Measurements from ENCODE around the gene TUFT1. TPM values are rescaled to one million over a fixed set of nuclear protein-coding genes. Genes with fewer than 3 reads are reported as not detected.

Gene TUFT1
- total and polyA plus RNA-seq, 2 donors (not counting 1 experiment from before 2014, with no cell fraction given) = 0.82 to 2.2 TPM

DNA sequence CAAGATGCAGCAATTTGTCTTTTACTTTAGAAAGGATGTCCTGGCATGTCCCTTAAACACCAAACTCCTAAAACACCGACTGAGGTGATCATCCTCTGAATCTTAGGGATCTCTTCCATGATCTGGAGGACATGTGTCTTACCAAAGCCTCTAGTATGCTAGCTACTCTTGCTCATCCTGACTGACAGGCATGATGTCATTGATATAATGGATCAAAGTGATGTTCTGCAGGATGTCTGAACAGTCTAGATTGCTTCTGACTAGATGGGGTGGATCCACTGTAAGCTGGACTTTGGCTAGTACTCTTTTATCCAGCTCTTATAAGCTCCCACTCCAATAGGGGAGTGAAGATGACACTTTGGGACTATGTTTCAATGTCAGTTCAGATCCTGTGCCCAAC lies 40.2 kb upstream of the TUFT1 start:
- H3K4me1 ChIP-seq (ENCODE audit: control insufficient read depth in 2 of 2, insufficient read depth in 2 of 2, low read length in 2 of 2) = no peaks in the 10 kb centered on the region
- POLR2A ChIA-PET = interaction anchor here (0.6 kb wide), 1 partner anchor 438 kb away, joined by 3 read pairs; no protein-coding TSS in a partner anchor
- DNase-seq = no peak
- no peak for ATAC-seq (ENCODE audit: low read depth)
- H4K20me1 ChIP-seq (ENCODE audit: control insufficient read depth, insufficient read depth, low read length, poor library complexity, severe bottlenecking) = no peaks in the 10 kb centered on the region
- Mint-ChIP-seq H3K27me3 (no peaks in the 10 kb centered on the region), H3K9me3 (ENCODE audit: insufficient read depth) (no peaks in the 10 kb centered on the region), H3K4me1 (no peaks in the 10 kb centered on the region), H3K27ac (no peak overlapping the region), H3K4me3 (no peak overlapping the region)
- no peak overlapping the region for H3K9ac ChIP-seq (ENCODE audit: low read length)
- H2AFZ ChIP-seq (ENCODE audit: insufficient read depth, low read depth, low read length, poor library complexity, severe bottlenecking) = no peak overlapping the region
- no peak overlapping the region for H3K4me2 ChIP-seq (replicated peaks; ENCODE audit: low read depth, low read length, poor library complexity, severe bottlenecking)
- WGBS (ENCODE audit: insufficient coverage) = 80% methylated on average over 1 of the region's 1 CpG
- H3K9me3 ChIP-seq (ENCODE audit: control extremely low read depth in 1 of 3, control insufficient read depth in 2 of 3, insufficient read depth in 1 of 3, low read length in 2 of 3) = no peaks in the 10 kb centered on the region
- no peaks in the 10 kb centered on the region for H3K36me3 ChIP-seq (replicated peaks in 1 of 2; ENCODE audit: control extremely low read depth in 1 of 2, control insufficient read depth in 1 of 2, extremely low read depth in 1 of 2, insufficient read depth in 2 of 2, low read length in 1 of 2)
- no peak overlapping the region for H3K4me3 ChIP-seq (ENCODE audit: control extremely low read depth in 1 of 5, extremely low read depth in 1 of 5, insufficient read depth in 1 of 5, low read depth in 2 of 5, low read length in 4 of 5)
- H3K27ac ChIP-seq (ENCODE audit: low read length in 2 of 2) = no peak overlapping the region
- TF ChIP-seq EZH2 (IDR thresholded peaks at IDR 0.05; ENCODE audit: borderline replicate concordance, insufficient read depth, low read depth, low read length, poor library complexity, severe bottlenecking) = no peak
- TF ChIP-seq, protein P1, sequence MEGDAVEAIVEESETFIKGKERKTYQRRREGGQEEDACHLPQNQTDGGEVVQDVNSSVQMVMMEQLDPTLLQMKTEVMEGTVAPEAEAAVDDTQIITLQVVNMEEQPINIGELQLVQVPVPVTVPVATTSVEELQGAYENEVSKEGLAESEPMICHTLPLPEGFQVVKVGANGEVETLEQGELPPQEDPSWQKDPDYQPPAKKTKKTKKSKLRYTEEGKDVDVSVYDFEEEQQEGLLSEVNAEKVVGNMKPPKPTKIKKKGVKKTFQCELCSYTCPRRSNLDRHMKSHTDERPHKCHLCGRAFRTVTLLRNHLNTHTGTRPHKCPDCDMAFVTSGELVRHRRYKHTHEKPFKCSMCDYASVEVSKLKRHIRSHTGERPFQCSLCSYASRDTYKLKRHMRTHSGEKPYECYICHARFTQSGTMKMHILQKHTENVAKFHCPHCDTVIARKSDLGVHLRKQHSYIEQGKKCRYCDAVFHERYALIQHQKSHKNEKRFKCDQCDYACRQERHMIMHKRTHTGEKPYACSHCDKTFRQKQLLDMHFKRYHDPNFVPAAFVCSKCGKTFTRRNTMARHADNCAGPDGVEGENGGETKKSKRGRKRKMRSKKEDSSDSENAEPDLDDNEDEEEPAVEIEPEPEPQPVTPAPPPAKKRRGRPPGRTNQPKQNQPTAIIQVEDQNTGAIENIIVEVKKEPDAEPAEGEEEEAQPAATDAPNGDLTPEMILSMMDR (IDR thresholded peaks at IDR 0.05) = no peak
- no peaks in the 10 kb centered on the region for H3K79me2 ChIP-seq (ENCODE audit: control insufficient read depth, insufficient read depth, low read length)
- no peaks in the 10 kb centered on the region for H3K27me3 ChIP-seq (replicated peaks in 1 of 4; ENCODE audit: control extremely low read depth in 1 of 4, control insufficient read depth in 3 of 4, insufficient read depth in 4 of 4, low read length in 3 of 4)
- CTCF ChIA-PET = interaction anchor here (0.6 to 2.2 kb wide), 2 partner anchors 22 to 39 kb away, joined by 3 to 4 read pairs; no protein-coding TSS in a partner anchor
- intact Hi-C loops (cut with micrococcal nuclease) = no loop called here

DNA sequence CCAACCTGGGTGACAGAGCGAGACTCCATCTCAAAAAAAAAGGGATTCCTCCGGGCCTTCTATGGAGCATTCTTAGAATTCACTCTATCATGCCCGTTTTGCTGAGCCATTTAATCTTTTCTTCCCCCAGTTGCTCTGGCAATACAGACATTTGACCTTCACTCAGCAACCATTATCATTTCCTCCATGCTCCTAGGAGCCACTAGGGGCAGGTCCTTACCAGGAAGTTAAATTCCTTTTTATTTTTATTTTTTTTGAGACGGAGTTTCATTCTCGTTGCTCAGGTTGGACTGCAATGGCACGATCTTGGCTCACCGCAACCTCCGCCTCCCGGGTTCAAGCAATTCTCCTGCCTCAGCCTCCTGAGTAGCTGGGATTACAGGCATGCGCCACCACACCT lies 38.6 kb upstream of the TUFT1 start:
- Histone ChIP-seq H2AFZ (ENCODE audit: insufficient read depth, low read depth, low read length, poor library complexity, severe bottlenecking) (no peak overlapping the region), H3K4me2 (replicated peaks; ENCODE audit: low read depth, low read length, poor library complexity, severe bottlenecking) (no peak overlapping the region), H4K20me1 (ENCODE audit: control insufficient read depth, insufficient read depth, low read length, poor library complexity, severe bottlenecking) (no peaks in the 10 kb centered on the region), H3K79me2 (ENCODE audit: control insufficient read depth, insufficient read depth, low read length) (no peaks in the 10 kb centered on the region), H3K27ac (ENCODE audit: low read length in 2 of 2) (no peak overlapping the region), H3K9ac (ENCODE audit: low read length) (no peak overlapping the region), H3K4me1 (ENCODE audit: control insufficient read depth in 2 of 2, insufficient read depth in 2 of 2, low read length in 2 of 2) (no peaks in the 10 kb centered on the region), H3K9me3 (ENCODE audit: control extremely low read depth in 1 of 3, control insufficient read depth in 2 of 3, insufficient read depth in 1 of 3, low read length in 2 of 3) (no peaks in the 10 kb centered on the region), H3K27me3 (replicated peaks in 1 of 4; ENCODE audit: control extremely low read depth in 1 of 4, control insufficient read depth in 3 of 4, insufficient read depth in 4 of 4, low read length in 3 of 4) (no peaks in the 10 kb centered on the region), H3K36me3 (replicated peaks in 1 of 2; ENCODE audit: control extremely low read depth in 1 of 2, control insufficient read depth in 1 of 2, extremely low read depth in 1 of 2, insufficient read depth in 2 of 2, low read length in 1 of 2) (no peaks in the 10 kb centered on the region), H3K4me3 (ENCODE audit: control extremely low read depth in 1 of 5, extremely low read depth in 1 of 5, insufficient read depth in 1 of 5, low read depth in 2 of 5, low read length in 4 of 5) (no peak overlapping the region)
- ATAC-seq (ENCODE audit: low read depth) (no peak), DNase-seq (no peak)
- intact Hi-C loops (cut with micrococcal nuclease) = no loop called here
- Mint-ChIP-seq H3K4me1 (no peaks in the 10 kb centered on the region), H3K4me3 (no peak overlapping the region), H3K27ac (no peak overlapping the region), H3K27me3 (no peaks in the 10 kb centered on the region), H3K9me3 (ENCODE audit: insufficient read depth) (no peaks in the 10 kb centered on the region)
- POLR2A ChIA-PET = no interaction called here
- 89% methylated on average over 4 of the region's 10 CpGs for WGBS (ENCODE audit: insufficient coverage)
- TF ChIP-seq, protein P1 (IDR thresholded peaks at IDR 0.05) = peak; percentile 16
- TF ChIP-seq EZH2 (IDR thresholded peaks at IDR 0.05; ENCODE audit: borderline replicate concordance, insufficient read depth, low read depth, low read length, poor library complexity, severe bottlenecking) = no peak
- CTCF ChIA-PET = interaction anchor here (2.2 kb wide), 1 partner anchor 38 kb away, joined by 4 read pairs; no protein-coding TSS in a partner anchor

Data from B cell (primary cell).